ENCODE data around the gene PLCL1. TPM values are rescaled to one million over a fixed set of nuclear protein-coding genes. Genes with fewer than 3 reads are reported as not detected.

The PLCL1 gene
- total RNA-seq, 1 donor from 2014 or later = 6.7 TPM

GRCh38 chr2:197911667-197912066 is 107.3 kb downstream of the PLCL1 start:
- DNase-seq (ENCODE audit: low spot score) (no peak), ATAC-seq (no peak)
- intact Hi-C loops (cut with DNase I) = no loop called here

- DNase-seq (ENCODE audit: low spot score) = no peak
- intact Hi-C loops (cut with DNase I) = no loop called here
- ATAC-seq = no peak
Measured at GRCh38 chr2:197913084-197913483, 108.7 kb downstream of the PLCL1 start.

- DNase-seq (ENCODE audit: low spot score) = no peak
- ATAC-seq = no peak
- intact Hi-C loops (cut with DNase I) = no loop called here
Measured at GRCh38 chr2:197914778-197915177, 110.4 kb downstream of the PLCL1 start.

GRCh38 chr2:197915548-197916265 is 111.3 kb downstream of the PLCL1 start:
- ATAC-seq (peak; percentile 93), DNase-seq (ENCODE audit: low spot score) (no peak)
- intact Hi-C loops (cut with DNase I) = no loop called here

GRCh38 chr2:197919487-197919886 is 115.1 kb downstream of the PLCL1 start:
- DNase-seq (ENCODE audit: low spot score) (no peak), ATAC-seq (no peak)
- intact Hi-C loops (cut with DNase I) = no loop called here

GRCh38 chr2:197920088-197920487 is 115.7 kb downstream of the PLCL1 start:
- ATAC-seq (no peak), DNase-seq (ENCODE audit: low spot score) (no peak)
- intact Hi-C loops (cut with DNase I) = no loop called here

- DNase-seq (ENCODE audit: low spot score) (no peak), ATAC-seq (no peak)
- intact Hi-C loops (cut with DNase I) = no loop called here
Measured at GRCh38 chr2:197920592-197921201, 116.3 kb downstream of the PLCL1 start.

- no peak for DNase-seq (ENCODE audit: low spot score)
- intact Hi-C loops (cut with DNase I) = no loop called here
- ATAC-seq = no peak
Measured at GRCh38 chr2:197924483-197924882, 120.1 kb downstream of the PLCL1 start.

GRCh38 chr2:197925204-197925603 is 120.8 kb downstream of the PLCL1 start:
- DNase-seq (ENCODE audit: low spot score) = no peak
- intact Hi-C loops (cut with DNase I) = no loop called here
- peak; percentile 76 for ATAC-seq

- DNase-seq (ENCODE audit: low spot score) (no peak), ATAC-seq (no peak)
- intact Hi-C loops (cut with DNase I) = no loop called here
Measured at GRCh38 chr2:197925976-197926375, 121.6 kb downstream of the PLCL1 start.

GRCh38 chr2:197926673-197927072 is 122.3 kb downstream of the PLCL1 start:
- DNase-seq (ENCODE audit: low spot score) = no peak
- intact Hi-C loops (cut with DNase I) = no loop called here
- no peak for ATAC-seq

GRCh38 chr2:197927994-197928393 is 123.6 kb downstream of the PLCL1 start:
- intact Hi-C loops (cut with DNase I) = no loop called here
- no peak for ATAC-seq

GRCh38 chr2:197929008-197929885 is 124.9 kb downstream of the PLCL1 start:
- intact Hi-C loops (cut with DNase I) = no loop called here
- DNase-seq (ENCODE audit: low spot score) (no peak), ATAC-seq (no peak)

More at GRCh38 chr2:197927994-197928393, 123.6 kb downstream of the PLCL1 start:
- DNase-seq (ENCODE audit: low spot score) = no peak

- intact Hi-C loops (cut with DNase I) = no loop called here
- DNase-seq (ENCODE audit: low spot score) (no peak), ATAC-seq (no peak)
Measured at GRCh38 chr2:197929886-197930227, 125.5 kb downstream of the PLCL1 start.

GRCh38 chr2:197930570-197931278 is 126.3 kb downstream of the PLCL1 start:
- no peak for ATAC-seq
- no peak for DNase-seq (ENCODE audit: low spot score)
- intact Hi-C loops (cut with DNase I) = no loop called here

- no peak for ATAC-seq
- intact Hi-C loops (cut with DNase I) = no loop called here
- DNase-seq (ENCODE audit: low spot score) = no peak
Measured at GRCh38 chr2:197931661-197932312, 127.4 kb downstream of the PLCL1 start.

- no peak for ATAC-seq
- DNase-seq (ENCODE audit: low spot score) = no peak
- intact Hi-C loops (cut with DNase I) = no loop called here
Measured at GRCh38 chr2:197932374-197932773, 128.0 kb downstream of the PLCL1 start.

GRCh38 chr2:197934261-197934933 is 130.0 kb downstream of the PLCL1 start:
- ATAC-seq = no peak
- intact Hi-C loops (cut with DNase I) = no loop called here
- DNase-seq (ENCODE audit: low spot score) = no peak
